BJ (cell line): Measurements from ENCODE around the gene KCNE2. TPM values are rescaled to one million over a fixed set of nuclear protein-coding genes. Genes with fewer than 3 reads are reported as not detected.
A peak's percentile ranks its signal among the peaks of the same experiment; 100 is the strongest.

Experiments
- CTCF ChIA-PET: fragments of 350-600 bp; formaldehyde crosslinking; extraction: SDS; loops from one replicate; lab custom pipeline; 2021; ENCODE audit warnings: antibody characterized with exemption, inconsistent platforms; lab: Yijun Ruan, JAX
- POLR2A ChIA-PET: fragments of 300-600 bp; sonication (Branson Sonifier 250); formaldehyde crosslinking; extraction: SDS; loops from one replicate; lab custom pipeline; 2021; ENCODE audit warnings: antibody characterized with exemption; lab: Charles Lee
- DNase-seq: peaks from one replicate; pipeline ENCODE4 v3.0.0-alpha.2; 2011; ENCODE audit warnings: low read depth
- H3K27me3 ChIP-seq: 2 replicates; pipeline ENCODE4 v1.6.0; 2011; ENCODE audit warnings: low read length; ENCODE audit not compliant: control insufficient read depth, insufficient read depth
- H3K36me3 ChIP-seq: 2 replicates; pipeline ENCODE4 v1.5.1; 2011; ENCODE audit warnings: low read length; ENCODE audit not compliant: control insufficient read depth, insufficient read depth
- H3K4me3 ChIP-seq: 2 replicates; pipeline ENCODE4 v1.5.1; 2011; ENCODE audit warnings: low read depth, mild to moderate bottlenecking, control low read depth, low read length
- CTCF ChIP-seq: IDR thresholded peaks from 2 replicates; pipeline ENCODE4 v1.5.1; 2011; ENCODE audit warnings: low read depth, mild to moderate bottlenecking, control low read depth, inconsistent platforms, low read length, moderate library complexity; ENCODE audit not compliant: insufficient read depth
- polyA plus RNA-seq: library from polyadenylated mRNA; depleted of rRNA; stranded (reverse); fragments of >200 nt; gene quantifications from 2 replicates; pipeline ENCODE4 v1.2.3, GENCODE V29; 2011

KCNE2 gene
- polyA plus RNA-seq, 1 experiment, result not detected

GRCh38 chr21:34351786-34352241 is 12.0 kb upstream of the KCNE2 start:
- ChIA-PET CTCF (interaction anchor here (0.7 to 16.1 kb wide), 5 partner anchors 11 to 445 kb away, joined by 3 to 278 read pairs (median 5); no protein-coding TSS in a partner anchor), POLR2A (no interaction called here)
- no peaks in the 10 kb centered on the region for H3K36me3 ChIP-seq
- peaks cover 12% of the 10 kb centered on the region for H3K27me3 ChIP-seq
- no peak for DNase-seq
- peak; percentile 64 for TF ChIP-seq CTCF
- H3K4me3 ChIP-seq, result no peak overlapping the region

GRCh38 chr21:34352556-34352955 is 11.2 kb upstream of the KCNE2 start:
- H3K27me3 ChIP-seq, result peaks cover 12% of the 10 kb centered on the region
- ChIA-PET POLR2A (no interaction called here), CTCF (interaction anchor here (0.9 to 16.1 kb wide), 4 partner anchors 80 to 509 kb away, joined by 3 to 278 read pairs (median 4); no protein-coding TSS in a partner anchor)
- H3K4me3 ChIP-seq, result no peak overlapping the region
- no peak for TF ChIP-seq CTCF
- no peak for DNase-seq
- H3K36me3 ChIP-seq, result no peaks in the 10 kb centered on the region

GRCh38 chr21:34353182-34353581 is 10.6 kb upstream of the KCNE2 start:
- Histone ChIP-seq H3K4me3 (no peak overlapping the region), H3K27me3 (peaks cover 12% of the 10 kb centered on the region), H3K36me3 (no peaks in the 10 kb centered on the region)
- DNase-seq, result no peak
- POLR2A ChIA-PET, result no interaction called here
- CTCF ChIA-PET, result interaction anchor here (0.9 to 16.1 kb wide), 3 partner anchors 81 to 509 kb away, joined by 3 to 278 read pairs (median 3); no protein-coding TSS in a partner anchor
- no peak for TF ChIP-seq CTCF

- H3K4me3 ChIP-seq, result no peak overlapping the region
- ChIA-PET POLR2A (no interaction called here), CTCF (interaction anchor here (0.7 to 16.1 kb wide), 3 partner anchors 9 to 431 kb away, joined by 4 to 278 read pairs (median 7); no protein-coding TSS in a partner anchor)
These were observed 9.0 kb upstream of the KCNE2 start for GRCh38 chr21:34354836-34355235.

GRCh38 chr21:34355570-34355969 is 8.2 kb upstream of the KCNE2 start:
- DNase-seq, result no peak
- CTCF ChIA-PET, result interaction anchor here (1.5 to 16.1 kb wide), 2 partner anchors 153 to 432 kb away, joined by 3 to 278 read pairs; no protein-coding TSS in a partner anchor
- Histone ChIP-seq H3K36me3 (no peaks in the 10 kb centered on the region), H3K27me3 (peaks cover 10% of the 10 kb centered on the region), H3K4me3 (no peak overlapping the region)
- POLR2A ChIA-PET, result no interaction called here
- no peak for TF ChIP-seq CTCF

More at GRCh38 chr21:34354836-34355235, 9.0 kb upstream of the KCNE2 start:
- DNase-seq, result no peak
- no peak for TF ChIP-seq CTCF
- Histone ChIP-seq H3K27me3 (peaks cover 12% of the 10 kb centered on the region), H3K36me3 (no peaks in the 10 kb centered on the region)
